GM19328 (cell line): Measurements from ENCODE around the gene THBD.

Experiments
- ATAC-seq: cut with Tn5 transposase; IDR thresholded peaks from one replicate; pipeline ENCODE4 v1.9.1; 2021; ENCODE audit warnings: mild to moderate bottlenecking, moderate library complexity; ENCODE audit not compliant: unreplicated experiment

THBD gene

DNA sequence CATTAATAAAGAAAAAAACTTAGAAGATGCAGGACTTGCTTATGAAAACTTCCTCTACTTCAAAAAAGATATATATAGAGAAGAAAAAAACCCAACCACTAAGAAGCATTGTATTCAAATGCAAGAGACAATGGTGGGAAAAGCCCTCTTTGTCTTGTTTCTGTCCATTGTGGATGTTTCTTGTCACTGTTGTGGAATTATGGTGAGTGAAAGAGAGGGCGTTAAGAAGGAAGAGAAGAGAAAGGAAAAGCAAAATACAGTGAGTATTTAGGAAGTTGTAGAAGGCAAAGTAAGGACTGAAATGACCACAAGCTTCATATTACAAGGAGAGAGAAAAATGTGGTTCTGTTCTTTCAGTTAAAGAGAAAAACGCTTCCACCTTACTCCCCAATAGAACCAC lies 14.1 kb upstream of the THBD start:
- no peak for ATAC-seq

DNA sequence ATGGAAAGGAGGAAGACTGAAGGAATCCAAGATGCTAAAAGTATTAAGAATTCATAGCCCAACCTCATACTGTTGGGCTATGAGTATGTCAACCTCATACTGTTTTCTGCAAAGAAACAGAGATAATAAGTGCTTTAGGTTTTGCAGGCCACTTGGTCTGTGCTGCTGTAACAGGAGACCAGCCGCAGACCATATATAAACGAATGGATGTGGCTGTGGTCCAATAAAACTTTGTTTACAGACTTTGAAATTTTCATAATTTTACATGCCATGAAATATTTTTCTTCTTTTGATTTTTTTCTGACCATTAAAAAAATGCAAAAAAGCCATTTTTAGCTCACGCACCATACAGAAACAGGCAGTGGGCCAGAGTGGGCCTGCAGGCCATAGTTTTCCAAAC lies 13.7 kb upstream of the THBD start:
- ATAC-seq, result no peak

- ATAC-seq, result no peak
Measured at GRCh38 chr20:23062632-23063031, 13.2 kb upstream of the THBD start.

DNA sequence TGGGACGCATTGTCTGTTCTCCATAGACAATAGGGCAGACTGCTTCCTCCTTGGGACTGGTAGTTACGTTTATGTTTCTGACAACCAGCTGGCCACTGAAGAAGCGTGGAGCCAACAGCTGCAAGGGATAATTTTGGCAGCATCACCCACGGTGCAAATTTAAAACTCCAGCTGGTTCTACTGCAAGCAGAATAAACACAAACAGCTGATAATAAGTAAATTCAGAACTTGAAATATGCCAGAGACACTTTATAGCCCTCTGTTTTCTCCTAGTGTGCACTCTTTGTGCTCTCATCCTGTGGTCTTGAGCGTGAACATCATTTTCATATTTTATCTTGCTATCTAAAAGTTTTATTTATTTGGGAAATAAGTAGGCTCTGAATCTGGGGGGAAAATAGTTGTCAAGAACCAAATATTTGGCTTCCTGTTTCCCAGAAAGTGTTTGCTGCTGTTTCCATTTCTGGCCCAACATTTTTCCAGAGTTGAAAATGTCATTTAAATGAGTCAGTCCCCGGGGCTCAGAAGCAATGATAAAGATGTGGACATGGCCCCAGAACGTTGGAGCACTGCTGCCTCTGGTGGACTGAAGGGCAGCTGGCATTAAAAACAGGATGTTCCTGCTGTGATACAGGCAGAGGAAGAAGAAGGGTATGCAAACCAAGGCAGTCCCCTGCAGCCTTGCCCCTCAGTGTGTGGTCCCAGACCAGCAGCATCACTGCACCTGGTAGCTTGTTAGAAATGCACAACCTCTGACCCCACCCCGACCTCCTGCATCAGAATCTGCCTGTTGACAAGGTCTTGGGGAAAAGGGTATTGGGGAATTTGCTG lies 12.5 kb upstream of the THBD start:
- no peak for ATAC-seq

DNA sequence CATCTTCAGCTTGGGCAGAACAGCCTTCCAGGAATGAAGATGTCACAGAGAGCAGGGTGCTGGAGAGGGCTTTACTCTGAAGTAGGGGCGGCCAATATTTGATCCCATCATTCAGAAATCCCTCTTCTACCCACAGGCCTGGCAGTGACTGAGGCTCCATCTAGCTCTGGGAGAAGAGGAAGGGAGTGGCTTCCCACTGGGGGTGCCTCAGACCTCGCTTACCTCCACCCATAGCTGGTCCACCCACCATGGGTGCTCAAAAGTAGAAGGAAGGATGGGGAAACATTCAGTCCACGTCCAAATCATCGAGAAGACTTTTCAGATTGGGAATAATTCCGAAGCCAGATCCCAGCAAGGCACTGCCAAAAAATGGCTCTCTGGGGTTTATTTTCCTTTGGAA lies 11.8 kb upstream of the THBD start:
- no peak for ATAC-seq

DNA sequence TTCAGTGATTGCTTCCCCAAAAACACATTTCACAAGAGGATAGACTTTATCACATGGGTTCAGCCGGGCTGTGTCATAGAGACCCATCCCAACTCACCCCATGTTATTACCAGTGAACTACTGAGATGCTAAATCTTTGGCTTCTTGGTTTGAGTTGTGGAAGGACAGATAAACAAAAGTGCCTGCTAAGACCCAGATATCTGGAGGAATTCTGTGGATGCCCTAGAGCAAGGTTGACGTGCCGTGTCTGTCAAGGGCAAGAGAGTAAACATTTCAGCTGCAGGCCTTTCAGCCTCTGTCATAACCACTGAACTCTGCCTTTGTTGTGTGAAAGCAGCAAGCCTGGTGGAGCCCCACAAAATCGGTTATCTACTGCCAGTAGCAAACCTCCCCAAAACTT lies 11.2 kb upstream of the THBD start:
- ATAC-seq, result no peak

DNA sequence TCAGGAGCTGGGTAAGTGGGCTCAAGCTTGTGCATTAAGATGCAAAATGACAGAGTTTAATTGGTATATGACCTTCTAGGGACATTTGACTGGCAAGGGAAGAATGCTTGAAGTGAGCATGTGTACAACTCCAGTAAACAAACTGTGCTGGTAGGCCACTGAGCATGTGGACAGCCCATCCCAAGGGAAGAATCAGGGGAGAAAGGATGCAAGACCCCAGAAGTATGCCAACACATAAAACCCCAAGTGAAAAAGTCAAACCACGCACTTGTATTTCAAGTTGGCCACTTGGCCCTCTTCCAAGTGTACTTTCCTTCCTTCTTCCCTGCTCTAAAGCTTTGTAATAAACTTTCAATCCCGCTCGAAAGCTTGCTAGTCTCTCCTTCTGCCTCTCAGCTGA lies 10.4 kb upstream of the THBD start:
- no peak for ATAC-seq

GRCh38 chr20:23059001-23059400 lies 9.5 kb upstream of the THBD start:
- no peak for ATAC-seq

DNA sequence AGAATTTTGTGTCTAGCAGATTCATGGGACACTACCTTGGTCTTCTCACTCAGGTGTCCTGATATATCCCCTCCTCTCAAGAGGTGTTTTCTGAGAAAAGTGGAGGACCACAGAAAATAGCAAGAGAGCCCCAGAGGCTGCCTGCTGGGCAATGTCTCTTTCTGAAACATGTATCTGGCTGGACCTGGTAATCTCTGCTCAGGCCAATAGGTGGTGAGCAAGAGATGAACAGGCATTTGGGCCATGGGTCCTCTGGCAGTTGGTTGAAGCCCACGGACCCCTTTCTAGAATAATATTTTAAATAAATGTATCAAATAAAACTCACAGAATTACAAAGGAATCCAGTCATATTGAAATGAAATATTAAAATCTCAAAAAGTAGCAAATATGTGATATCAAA lies 8.8 kb upstream of the THBD start:
- ATAC-seq, result no peak

DNA sequence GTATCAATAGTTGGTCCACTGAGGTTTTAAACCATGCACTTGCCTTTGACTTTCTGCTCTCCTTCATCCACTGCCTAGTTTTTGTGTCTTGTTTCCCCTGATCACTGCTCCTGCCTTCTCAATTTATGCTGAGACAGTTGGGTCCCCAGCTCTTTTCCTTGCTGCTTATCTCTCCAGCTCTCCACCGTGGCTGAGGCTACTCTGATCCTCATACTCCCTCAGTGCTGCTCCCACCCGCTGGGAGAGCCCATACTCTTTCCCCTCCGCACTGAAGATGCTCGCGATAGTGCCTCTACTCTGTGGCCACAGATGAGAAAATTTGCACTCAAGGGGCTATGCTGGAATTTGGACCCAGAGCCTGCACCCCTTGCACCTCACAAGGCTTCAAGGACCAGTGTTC lies 3.4 kb upstream of the THBD start:
- no peak for ATAC-seq

- no peak for ATAC-seq
Measured at GRCh38 chr20:23050847-23051627, 1.6 kb upstream of the THBD start.

GRCh38 chr20:23050076-23050838 lies 785 bp upstream of the THBD start:
- no peak for ATAC-seq

- no peak for ATAC-seq
Measured at GRCh38 chr20:23048283-23049200, 930 bp downstream of the THBD start.

GRCh38 chr20:23047738-23048214 lies 1.7 kb downstream of the THBD start:
- ATAC-seq, result no peak

DNA sequence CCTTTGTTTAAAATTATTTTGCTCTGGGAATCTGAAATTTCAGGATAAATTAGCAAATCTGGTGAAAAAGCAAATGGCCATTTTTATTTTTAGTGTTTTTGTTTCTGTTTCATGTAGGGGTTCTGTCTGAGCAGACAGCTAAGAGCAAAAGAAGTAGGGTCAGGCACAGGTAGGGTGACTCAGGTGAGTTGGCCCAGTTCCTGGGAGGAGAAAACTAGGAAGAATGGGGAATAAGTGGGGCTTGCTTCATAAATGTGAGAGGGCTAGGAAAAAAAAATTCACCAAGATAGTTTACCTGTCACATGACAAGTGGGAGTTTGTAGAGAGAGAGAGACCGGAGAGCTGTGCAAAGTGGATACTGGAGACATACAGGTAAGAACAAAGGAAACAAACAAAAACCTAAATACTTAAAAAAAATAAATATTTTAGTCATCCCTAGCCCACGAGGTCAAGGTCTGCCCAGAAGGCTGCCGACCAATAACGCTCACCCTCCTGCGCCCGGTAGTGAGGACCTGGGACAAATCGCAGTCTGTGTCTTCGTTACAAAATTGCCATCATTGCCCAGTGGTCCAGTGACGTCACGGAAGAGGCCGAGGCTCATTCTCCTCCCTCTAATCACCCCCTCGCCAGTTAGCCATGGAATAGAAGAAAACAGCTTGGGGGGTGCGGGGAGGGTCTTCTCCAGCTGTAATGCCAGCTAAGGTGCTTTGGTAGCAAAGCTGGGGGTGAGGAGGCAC lies 2.3 kb downstream of the THBD start:
- no peak for ATAC-seq

- no peak for ATAC-seq
Measured at GRCh38 chr20:23046431-23046830, 3.0 kb downstream of the THBD start.

DNA sequence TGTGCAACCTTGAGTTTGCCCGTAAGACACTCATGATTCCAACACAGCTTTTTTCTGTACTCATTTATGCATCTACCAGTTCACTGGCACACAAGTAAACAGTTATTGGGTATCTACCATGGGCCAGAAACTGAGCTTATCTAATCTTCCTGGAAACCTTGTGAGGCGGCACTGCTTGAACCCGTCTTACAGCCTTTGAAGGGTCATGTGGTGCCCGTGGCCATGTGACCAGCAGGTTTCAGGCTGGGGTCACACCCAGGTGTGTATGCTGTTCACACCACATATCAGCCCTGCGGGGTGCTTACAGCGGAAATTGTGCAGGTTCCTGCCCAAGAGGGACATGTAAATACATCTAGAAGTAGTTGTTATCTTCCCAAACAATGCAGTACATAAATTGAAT lies 6.1 kb downstream of the THBD start:
- ATAC-seq, result no peak

GRCh38 chr20:23042270-23042669 lies 7.2 kb downstream of the THBD start:
- ATAC-seq, result no peak

DNA sequence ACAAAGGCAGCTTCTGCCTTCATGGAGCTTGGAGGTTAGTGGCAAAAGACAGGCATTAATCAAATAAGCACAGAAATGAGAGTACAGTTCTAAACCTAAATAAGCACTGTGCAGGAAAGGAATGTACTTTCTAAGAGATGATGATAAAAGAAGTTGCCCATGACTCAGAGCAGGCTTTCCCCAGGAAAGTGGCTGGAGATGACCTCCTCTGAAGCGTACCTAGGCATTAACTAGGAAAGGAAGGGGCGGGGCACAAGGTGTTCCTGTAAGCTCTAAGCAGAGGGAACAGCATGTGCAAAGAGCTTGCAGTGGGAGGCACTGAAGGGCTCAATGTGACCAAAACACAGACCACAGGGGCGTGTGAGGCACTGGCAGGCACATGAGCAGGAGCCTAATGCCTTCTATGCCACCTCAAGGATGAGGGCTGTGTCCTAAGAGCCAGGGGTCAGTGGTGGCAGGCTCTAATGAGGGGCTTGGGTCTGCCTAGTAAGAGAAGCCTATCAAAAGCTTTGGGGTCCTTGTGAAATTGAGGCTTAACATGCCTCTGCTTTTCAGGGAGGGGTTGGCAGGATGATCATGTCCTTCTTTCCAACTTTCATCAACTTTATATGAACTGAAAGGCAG lies 9.5 kb downstream of the THBD start:
- no peak for ATAC-seq
